Stimulated activated CD4-positive, alpha-beta T cell treated with anti-CD3 and anti-CD28 coated beads, Interleukin-1b, Interleukin-23, amount 100 ng/mL, for 4 hours (primary cell): ENCODE data around the gene AOAH.

Experiments used
- DNase-seq, 2 donors: peaks; one replicate each; pipeline ENCODE4 v3.0.0-alpha.2; 2020; ENCODE audit warnings: low read depth in 2 of 2

AOAH gene

DNA sequence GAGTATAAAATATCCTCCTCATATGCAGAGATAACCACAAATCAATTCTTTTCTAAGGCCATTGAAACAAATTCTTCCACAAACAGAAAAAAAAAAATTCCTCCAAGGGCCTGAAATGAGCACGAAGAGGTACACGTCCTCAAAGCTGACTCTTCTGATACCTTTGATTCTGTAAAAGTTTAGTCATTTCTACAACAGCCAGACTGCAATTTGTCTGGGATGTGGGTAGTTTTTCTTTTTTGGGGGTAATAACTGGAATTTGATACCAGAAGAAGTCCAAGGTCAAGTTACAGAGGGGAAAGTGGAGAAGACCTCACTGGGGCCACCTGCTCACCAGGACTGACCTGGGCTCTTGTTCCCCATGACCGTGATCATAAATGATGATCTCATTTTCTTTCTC lies 121.8 kb downstream of the AOAH start:
- DNase-seq = no peak

DNA sequence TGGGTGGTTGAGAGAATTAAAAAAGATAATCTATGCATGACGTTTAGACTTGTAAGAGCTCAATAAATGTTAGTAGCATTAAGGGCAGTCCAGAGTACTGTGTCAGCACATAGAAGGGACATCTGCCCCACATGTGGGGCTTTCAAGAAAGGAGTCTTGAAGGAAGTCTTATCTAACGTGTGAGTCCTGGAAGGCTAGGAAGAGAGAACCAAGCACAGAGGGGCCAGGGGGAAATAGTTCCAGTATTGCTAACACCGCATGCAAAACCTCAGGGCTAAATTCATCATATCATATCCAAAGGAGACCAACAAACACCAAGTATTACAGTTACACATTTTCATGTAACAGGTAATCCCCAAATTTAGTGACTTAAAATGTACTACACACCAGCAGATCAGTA lies 122.7 kb downstream of the AOAH start:
- no peak for DNase-seq

GRCh38 chr7:36600869-36601530 lies 123.3 kb downstream of the AOAH start:
- DNase-seq = no peak

DNA sequence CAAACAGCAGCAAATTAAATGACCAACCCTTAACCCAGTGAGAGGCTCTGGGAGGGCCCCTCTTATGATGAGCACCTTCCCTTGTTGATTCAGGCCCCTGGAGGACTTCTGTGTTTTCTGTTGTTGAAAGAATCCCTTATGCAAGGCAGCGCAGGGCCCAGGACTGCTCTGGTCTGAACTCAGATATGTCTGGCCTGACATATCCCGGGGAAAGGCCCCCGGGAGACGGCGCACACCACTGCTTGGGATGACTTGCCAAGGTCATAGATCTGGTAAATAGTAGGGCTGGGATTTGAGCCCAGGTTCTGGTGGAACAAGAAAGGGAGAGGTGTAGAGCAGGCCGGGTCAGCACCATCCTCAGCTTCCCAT lies 124.0 kb downstream of the AOAH start:
- DNase-seq = no peak

DNA sequence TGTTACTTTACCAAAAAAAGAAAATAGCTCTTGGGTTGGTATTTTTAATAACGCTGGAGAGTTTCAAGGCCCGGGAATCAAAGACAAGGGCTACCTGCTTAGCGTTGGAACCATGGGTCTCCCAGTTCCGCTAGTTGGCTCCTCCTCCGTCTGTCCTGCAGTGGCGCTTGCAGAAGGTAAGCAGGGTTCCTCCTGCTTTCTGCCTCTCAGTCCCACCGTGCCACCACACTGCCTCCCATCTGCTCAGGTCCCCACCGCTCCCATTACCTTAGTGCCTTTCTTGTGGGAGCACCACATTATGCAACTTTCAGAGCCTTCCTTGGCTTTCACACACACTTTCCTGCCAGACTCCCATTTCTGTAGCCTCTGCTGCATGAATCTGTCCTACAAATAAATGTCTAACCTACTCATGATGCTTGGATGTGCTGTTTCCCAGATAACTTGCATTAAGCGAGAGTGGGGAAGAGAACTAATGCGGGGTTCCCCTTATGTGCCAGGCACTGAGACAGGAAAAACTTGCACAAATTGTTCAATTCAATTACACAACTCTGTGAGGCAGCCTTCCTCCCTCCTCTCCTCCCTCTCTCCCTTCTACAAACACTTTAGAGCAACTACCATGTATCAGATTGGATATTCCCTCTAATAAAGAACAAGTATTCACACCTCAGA lies 124.5 kb downstream of the AOAH start:
- DNase-seq = no peak

GRCh38 chr7:36598054-36598674 lies 126.1 kb downstream of the AOAH start:
- no peak for DNase-seq

GRCh38 chr7:36597090-36597773 lies 127.1 kb downstream of the AOAH start:
- no peak for DNase-seq

DNA sequence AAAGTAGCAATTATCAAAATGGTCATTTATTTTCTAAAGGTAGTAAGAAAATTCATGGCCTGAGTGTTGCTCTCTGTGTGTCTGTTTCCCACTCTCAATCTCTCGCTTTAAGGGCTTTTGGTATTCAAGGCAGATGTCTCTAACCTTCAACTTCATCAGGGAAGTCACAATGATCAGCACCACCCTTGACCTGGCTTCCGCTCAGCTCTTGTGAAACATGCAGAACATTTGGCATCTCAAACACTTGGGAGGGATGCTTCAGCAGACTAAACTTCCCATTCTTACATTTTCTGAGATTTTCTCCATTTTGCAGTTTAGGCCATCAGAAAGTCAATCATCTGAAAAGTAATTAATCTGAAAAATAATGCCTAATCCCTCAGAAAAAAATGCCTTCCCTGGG lies 129.8 kb downstream of the AOAH start:
- DNase-seq = no peak

GRCh38 chr7:36591636-36592035 lies 132.7 kb downstream of the AOAH start:
- DNase-seq = no peak

- DNase-seq = no peak
Measured at GRCh38 chr7:36589391-36589790, 134.9 kb downstream of the AOAH start.

GRCh38 chr7:36583318-36583717 lies 141.0 kb downstream of the AOAH start:
- no peak for DNase-seq

DNA sequence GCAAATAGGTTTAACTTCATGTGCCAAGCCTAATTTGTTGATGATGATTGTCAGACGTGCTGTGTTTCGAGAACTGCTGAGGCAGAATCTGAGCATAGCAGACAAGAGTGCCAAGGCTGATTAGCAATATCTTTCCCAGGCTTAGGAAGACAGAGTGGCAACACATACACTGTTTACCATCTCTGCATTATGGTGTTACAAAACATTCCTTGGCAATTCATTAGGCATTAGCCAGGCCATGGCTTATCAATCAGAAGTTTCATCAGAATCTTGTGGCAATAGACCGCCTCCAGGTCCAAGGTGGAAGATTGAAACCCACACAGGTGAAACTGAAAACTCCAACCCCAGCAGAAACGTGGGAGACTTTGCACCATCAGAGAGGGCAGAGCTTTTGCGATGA lies 148.5 kb downstream of the AOAH start:
- DNase-seq = no peak

DNA sequence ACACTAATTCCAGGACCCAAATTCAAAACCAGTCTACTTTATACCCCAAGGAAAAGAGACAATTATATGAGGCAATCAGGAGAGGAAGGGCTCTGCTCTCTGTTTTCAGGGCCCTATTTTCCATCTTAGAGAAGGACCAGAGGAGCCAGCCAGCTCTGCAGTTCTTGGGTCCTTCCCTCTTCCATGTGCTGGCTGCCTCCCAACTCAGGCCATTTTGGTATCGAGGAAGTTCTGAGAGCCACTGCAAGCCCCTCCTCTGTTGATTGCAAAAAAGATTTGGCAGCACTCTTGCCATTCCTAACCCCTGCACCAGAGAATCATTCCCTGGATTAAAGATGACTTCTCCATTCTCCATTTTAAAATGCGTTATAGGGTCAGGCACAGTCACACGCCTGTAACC lies 151.2 kb downstream of the AOAH start:
- no peak for DNase-seq

DNA sequence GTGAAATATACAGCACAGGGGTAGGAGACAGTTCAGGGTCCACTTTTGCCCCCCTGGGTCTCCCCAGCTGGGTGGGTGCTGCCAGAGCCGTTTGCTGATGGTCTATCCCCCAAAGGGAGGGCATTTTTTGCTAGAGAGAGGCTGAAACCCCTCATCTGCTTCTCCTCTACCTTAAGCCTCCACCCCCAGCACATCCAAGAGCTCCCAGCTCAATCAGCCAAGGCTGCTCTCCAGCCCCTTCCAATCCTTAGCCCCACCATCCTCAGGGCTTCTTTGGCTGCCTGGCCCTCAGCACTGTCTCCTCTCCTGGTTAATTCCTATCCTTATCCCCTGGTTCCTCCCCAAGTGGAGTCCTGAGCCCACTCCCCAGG lies 153.1 kb downstream of the AOAH start:
- DNase-seq = no peak

DNA sequence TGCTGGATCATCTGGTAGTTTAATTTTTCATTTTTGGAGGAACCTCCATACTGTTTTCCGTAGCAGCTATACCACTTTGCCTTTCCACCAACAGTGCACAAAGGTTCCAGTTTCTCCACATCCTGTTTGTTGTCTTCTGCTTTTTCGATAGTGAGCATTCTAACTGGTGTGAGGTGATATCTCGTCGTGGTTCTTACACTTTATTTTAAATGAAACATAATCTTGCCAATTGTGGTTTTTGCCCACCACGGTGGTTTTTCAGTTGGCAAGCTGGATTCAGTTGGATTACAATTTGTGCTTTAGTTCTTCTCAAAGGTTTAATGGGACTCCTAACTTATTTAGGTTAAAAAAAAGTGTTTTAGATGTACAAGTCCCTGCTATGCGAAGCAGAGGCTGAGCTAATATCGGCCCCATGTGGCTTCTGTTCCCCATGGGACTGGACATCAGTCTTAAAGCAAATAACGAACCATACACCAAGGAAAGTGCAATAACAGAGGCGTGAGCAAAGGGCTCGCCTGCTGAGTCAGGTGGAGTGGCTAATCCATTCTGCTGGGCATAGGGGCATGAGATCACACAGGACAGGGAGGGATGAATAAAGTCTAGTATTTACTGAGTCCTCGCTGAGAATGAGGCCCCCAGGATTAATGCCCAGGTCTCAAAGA lies 153.6 kb downstream of the AOAH start:
- no peak for DNase-seq

DNA sequence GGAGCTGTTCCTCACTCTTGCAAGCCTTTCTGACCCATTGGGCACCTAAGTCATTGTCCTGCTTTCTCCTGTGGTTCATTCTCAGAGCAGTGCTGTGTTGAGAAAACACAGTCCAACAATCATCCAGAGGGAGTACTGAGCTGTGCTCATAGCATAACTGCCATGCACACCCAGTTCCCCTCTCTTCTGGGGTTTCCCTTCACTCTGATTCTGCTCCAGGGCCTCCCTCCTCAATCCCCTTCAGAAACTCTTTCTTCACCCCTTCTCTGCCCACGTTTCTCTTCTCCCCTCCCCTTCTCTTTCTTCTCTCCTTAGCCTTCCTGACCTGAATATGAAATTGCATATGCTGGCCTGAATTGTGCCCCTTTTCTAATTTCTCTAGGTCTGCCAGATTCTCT lies 155.8 kb downstream of the AOAH start:
- no peak for DNase-seq

DNA sequence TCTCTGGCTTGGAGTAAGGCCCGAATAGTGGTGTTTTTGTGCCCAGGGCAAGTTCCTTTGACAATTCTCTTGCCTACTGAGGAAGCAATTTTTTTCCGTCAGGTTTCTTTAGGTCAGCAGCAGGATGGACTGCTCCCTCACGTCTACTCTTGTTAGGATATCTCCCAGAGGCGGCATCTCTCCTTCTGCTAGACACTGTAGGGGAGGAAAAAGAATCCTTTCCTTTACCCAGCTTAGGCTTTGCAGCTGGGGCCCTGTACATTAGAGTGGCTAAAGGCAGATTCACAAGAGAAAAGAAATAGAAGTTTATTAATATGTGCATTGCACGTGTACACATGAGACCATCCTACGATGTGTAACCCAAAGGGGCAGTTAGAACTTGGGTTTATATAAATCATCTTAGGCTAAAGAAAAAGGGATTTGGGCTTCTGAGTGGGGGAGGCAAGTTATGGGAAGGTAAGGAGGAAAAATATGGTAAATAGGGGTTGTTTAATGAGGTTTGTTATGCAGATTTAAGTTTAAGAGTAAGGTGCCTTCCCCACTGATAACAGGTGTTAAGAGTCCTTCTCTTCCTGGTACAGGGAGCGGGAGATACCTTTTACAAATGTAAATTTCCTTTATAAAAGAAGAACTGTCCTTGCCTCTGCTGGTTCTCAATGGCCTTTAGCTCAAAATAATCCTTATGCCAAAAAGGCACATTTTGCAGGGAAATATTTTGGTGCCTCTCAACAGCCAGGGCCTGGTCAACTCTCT lies 156.4 kb downstream of the AOAH start:
- no peak for DNase-seq

DNA sequence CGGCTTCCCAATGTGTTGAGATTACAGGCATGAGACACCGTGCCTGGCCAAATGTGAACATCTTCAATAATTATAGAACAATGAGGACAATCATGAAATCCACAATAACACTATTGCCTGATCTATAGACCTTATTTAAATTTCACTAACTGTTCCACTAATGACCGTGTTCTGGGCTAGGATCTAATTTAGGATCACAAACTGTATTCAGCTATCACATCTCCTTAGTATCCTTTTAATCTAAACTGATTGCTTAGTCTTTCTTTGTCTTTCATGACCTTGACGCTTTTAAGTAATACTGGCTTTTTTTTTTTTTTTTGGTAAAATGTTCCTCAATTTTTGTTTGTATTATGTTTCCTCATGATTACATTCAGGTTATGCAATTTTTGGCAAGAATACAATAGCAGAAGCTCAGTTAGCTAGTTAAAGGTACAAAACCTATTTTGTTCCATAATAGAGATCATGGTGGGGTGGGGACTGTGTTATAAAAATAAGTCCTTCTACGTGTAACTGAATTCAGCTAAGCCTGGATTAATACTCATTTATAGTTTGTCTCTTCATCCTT lies 158.4 kb downstream of the AOAH start:
- no peak for DNase-seq

GRCh38 chr7:36564489-36564888 lies 159.8 kb downstream of the AOAH start:
- no peak for DNase-seq

GRCh38 chr7:36563706-36564327 lies 160.5 kb downstream of the AOAH start:
- DNase-seq = no peak

- no peak for DNase-seq
Measured at GRCh38 chr7:36562121-36562520, 162.2 kb downstream of the AOAH start.
